Measurements from ENCODE around the gene NR6A1.

Gene NR6A1

GRCh38 chr9:124671861-124672260, 99.2 kb downstream of the NR6A1 start:
- no peak for DNase-seq (ENCODE audit: low read depth)
- TF ChIP-seq CTCF (IDR thresholded peaks at IDR 0.05; ENCODE audit: low read length, missing control alignments) = no peak
- no peak overlapping the region for H3K4me3 ChIP-seq (replicated peaks; ENCODE audit: low read depth, low read length)

- DNase-seq (ENCODE audit: low read depth) = no peak
- no peak overlapping the region for H3K4me3 ChIP-seq (replicated peaks; ENCODE audit: low read depth, low read length)
- no peak for TF ChIP-seq CTCF (IDR thresholded peaks at IDR 0.05; ENCODE audit: low read length, missing control alignments)
Measured at GRCh38 chr9:124666642-124667041, 104.5 kb downstream of the NR6A1 start.

- H3K4me3 ChIP-seq (replicated peaks; ENCODE audit: low read depth, low read length) = no peak overlapping the region
- DNase-seq (ENCODE audit: low read depth) = no peak
- no peak for TF ChIP-seq CTCF (IDR thresholded peaks at IDR 0.05; ENCODE audit: low read length, missing control alignments)
Measured at GRCh38 chr9:124665391-124666058, 105.6 kb downstream of the NR6A1 start.

GRCh38 chr9:124664143-124664542, 107.0 kb downstream of the NR6A1 start:
- no peak overlapping the region for H3K4me3 ChIP-seq (replicated peaks; ENCODE audit: low read depth, low read length)
- no peak for TF ChIP-seq CTCF (IDR thresholded peaks at IDR 0.05; ENCODE audit: low read length, missing control alignments)
- DNase-seq (ENCODE audit: low read depth) = peak; percentile 35

- DNase-seq (ENCODE audit: low read depth) = peak; percentile 29
- H3K4me3 ChIP-seq (replicated peaks; ENCODE audit: low read depth, low read length) = no peak overlapping the region
- no peak for TF ChIP-seq CTCF (IDR thresholded peaks at IDR 0.05; ENCODE audit: low read length, missing control alignments)
Measured at GRCh38 chr9:124663046-124663961, 107.8 kb downstream of the NR6A1 start.

- DNase-seq (ENCODE audit: low read depth) = no peak
- no peak for TF ChIP-seq CTCF (IDR thresholded peaks at IDR 0.05; ENCODE audit: low read length, missing control alignments)
- H3K4me3 ChIP-seq (replicated peaks; ENCODE audit: low read depth, low read length) = no peak overlapping the region
Measured at GRCh38 chr9:124662561-124662960, 108.5 kb downstream of the NR6A1 start.

All from fibroblast of pulmonary artery (primary cell).